HG03097 (cell line): Measurements from ENCODE around the gene TCAIM.
"Not testable (repeated sequence)": the region's sequence is repeated elsewhere in the genome, so short reads cannot be mapped to it uniquely, and the experiment has no call there.

Experiments
- ATAC-seq: cut with Tn5 transposase; IDR thresholded peaks from one replicate; pipeline ENCODE4 v1.9.1; 2021; ENCODE audit not compliant: unreplicated experiment, low FRiP score

TCAIM gene

GRCh38 chr3:44342176-44342790 is 3.7 kb downstream of the TCAIM start:
- no peak for ATAC-seq

DNA sequence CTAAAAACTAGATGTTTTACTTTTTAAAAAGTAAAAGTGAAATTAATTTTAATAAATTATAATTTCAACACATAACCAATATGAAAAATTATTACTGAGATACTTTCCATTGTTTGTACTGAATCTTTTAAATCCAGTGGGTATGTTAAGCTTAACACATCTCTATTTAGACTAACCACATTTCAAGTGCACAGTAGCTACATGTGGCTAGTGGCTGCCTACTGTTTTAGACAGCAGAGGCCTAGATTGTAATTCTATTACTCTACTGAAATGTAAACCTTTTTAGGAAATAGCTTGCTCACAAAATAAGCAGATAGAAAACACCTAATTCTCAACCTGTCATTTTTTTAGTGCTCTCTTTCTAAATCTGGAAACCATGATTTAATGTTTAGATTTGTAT is 4.9 kb downstream of the TCAIM start:
- ATAC-seq, result no peak

DNA sequence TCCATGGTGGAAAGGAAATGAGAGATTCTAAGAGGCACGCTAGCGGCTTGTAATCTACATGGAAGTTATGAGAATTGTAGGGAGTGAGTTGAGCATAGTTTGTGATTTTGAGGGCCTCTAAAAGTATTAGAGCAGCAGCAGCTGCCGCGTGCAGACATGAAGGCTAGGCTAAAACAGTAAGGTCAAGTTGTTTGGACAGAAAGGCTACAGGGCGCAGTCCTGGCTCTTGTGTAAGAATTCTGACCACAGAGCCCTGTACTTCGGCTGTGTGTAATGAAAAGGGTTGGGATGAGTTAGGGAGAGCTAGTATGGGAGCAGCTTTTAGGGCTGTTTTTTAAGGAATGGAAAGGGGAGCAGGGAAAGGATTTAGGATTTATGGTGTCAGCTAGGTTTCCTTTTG is 8.0 kb downstream of the TCAIM start:
- ATAC-seq, result not testable (repeated sequence)

DNA sequence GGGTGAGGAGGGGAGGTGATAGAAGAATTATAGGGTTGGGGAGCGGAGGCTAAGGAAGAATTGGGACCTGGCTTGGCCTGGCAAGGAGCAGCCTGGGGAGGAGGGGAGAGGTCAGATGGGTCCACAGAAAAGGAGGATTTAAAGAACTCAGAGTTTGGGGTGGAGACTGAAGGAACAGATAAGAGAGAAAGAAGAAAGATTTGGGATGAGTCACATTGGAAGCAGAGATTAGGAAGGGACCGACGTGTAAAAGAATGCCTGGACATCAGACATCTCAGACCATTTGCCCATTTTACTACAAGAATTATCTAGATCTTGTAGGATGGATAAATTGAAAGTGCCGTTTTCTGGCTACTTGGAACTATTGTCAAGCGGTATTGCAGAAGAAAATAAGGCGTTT is 10.4 kb downstream of the TCAIM start:
- ATAC-seq, result no peak

- ATAC-seq, result no peak
Measured at GRCh38 chr3:44353355-44353924, 14.9 kb downstream of the TCAIM start.

DNA sequence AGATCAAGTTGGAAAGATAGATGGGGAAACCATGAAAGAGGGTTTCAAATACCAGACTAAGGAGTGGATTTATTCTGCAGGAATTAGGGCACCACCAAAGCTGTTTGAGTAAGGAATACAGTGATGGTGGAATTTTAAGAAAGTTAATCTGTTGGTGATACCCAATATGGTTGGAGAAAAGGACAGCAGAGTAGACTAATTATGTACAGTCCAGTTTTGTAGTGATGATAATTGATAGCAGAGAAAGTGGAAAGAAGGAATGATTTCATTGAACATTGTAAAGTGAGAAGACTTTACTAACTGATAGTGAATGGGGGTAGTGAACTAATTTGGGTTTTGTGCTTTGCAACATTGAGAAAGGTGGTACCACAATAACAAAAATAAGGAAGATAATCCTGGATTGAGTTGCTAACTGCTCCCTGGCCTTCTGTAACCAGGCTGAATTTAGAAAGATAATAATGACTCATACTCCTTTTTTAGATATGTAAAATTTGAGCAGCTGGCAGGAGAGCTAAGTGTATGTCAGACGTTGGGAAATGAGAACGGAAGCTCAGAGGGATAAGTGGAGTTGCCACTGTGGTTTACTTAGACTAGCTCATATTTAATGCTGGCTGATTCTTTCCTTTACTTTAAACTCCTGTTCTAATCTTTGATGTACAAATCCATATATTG is 16.9 kb downstream of the TCAIM start:
- ATAC-seq, result no peak

DNA sequence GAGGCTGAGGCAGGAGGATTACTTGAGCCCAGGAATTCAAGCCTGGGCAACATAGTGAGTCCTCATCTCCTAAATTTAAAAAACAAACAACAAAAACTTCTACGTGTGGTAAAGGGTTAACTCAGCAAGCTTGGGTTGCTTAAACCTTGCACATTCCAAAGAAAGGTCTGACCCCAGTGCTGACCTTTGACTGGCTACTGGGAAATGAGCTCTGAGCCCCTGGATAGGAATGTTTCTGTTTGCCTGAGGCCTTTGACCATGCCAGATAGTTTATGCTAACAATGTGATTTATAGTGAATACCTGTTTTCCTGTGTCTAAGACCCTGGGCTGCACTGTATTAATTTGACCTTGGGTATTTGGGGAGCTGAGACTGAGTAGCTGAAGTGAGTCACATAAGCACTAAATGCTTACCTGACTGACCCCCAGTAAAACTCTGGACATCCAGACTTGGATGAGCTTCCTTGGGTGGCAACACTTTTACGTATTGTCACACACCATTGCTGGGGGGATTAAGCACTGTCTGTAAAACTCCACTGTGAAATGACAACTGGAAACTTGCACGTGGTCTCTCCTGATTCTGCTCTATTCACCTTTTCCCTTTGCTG is 20.7 kb downstream of the TCAIM start:
- no peak for ATAC-seq

DNA sequence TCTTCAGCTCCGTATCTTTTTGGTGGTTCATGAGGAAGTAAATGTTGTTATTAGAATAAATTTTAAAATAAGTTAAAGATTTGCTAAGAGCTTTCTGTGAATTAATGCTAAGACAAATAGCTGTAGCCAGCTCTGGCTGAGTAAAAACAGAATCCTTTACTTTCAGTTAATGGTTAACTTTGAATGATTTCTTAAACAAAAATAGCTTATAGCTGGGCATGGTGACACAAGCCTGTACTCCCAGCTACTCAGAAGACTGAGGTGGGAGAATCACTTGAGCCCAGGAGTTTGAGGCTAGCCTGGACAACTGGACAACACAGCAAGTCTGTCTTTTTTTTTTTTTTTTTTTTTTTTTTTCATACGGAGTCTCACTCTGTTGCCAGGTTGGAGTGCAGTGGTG is 25.0 kb downstream of the TCAIM start:
- no peak for ATAC-seq

GRCh38 chr3:44365952-44366351 is 27.4 kb downstream of the TCAIM start:
- no peak for ATAC-seq

GRCh38 chr3:44375450-44375849 is 36.9 kb downstream of the TCAIM start:
- no peak for ATAC-seq

DNA sequence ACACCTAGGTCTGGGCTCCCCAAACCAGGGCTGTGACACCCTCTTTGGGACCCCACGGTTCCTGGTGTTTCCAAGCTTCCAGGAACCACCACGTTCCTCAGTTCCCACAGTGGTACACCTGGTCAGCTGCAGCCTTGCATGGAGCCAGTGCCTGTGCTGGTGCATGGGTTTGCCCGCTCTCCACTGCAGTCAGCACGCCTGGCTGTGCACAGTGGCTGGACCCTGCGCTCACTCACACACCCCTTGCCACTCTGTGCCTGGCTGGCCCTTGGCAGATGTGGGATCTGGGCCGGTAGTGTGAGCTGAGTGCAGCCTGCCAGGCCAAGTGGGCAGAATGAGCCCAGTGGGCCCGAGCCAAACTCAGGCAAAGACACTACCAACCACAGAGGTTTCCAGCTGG is 48.8 kb downstream of the TCAIM start:
- ATAC-seq, result no peak

GRCh38 chr3:44392489-44392888 is 53.9 kb downstream of the TCAIM start:
- no peak for ATAC-seq

- no peak for ATAC-seq
Measured at GRCh38 chr3:44395714-44396113, 57.1 kb downstream of the TCAIM start.

- ATAC-seq, result no peak
Measured at GRCh38 chr3:44396200-44397171, 57.9 kb downstream of the TCAIM start.

- not testable (repeated sequence) for ATAC-seq
Measured at GRCh38 chr3:44398271-44398670, 59.7 kb downstream of the TCAIM start.

DNA sequence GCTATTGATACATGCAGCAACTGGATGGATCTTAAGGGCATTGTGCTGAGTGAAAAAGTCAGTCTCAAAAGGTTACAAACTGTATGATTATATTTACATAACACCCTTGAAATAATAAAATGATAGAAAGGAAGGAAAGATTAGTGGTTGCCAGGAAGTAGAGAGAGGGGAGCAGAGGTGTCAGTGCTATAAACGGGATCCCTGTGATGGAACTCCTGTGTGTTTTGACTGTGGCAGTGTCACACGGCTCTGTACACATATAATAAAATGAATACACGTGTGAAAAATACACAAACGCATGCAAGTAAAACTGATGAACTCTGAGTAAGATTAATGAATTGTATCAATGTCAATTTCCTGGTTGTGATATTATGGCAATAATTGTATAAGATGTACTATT is 60.3 kb downstream of the TCAIM start:
- ATAC-seq, result no peak

DNA sequence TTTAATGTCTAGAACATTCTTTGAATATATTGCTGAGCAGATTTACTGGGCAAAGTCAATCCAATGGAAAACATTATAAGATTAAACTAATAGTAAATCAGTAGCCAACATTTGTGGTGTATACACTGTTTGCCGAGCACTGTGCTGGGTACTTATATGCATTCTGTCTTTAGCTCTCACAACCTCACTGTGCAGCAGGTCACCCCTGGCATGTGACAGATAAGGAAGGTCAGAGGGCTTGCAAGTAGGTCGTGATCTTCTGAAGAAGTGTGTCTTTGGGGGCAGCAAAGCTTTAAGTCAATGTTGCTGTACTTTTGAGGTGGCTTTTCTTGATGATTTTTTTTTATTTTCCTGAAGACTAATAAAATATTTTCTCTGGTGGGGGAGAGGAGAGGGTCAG is 62.2 kb downstream of the TCAIM start:
- ATAC-seq, result no peak

DNA sequence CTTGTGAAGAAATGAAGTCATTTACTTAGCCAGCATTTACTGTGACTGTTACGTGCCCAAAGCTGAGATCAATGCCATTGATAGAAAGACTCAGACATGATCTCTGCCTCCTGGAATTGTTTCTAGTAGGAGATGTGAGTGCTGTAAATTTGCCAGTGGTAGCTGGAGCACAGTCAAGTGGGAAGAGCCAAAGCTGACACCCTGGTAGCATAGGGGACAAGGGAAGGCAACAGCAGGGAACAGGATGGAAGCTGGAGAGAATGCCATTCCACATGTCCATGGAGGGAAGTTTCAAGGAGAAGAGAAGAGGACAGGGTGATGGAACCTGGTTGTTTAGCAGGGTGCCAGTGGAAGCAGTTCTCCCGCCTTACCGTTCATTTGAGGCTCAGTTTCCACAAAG is 64.0 kb downstream of the TCAIM start:
- no peak for ATAC-seq

DNA sequence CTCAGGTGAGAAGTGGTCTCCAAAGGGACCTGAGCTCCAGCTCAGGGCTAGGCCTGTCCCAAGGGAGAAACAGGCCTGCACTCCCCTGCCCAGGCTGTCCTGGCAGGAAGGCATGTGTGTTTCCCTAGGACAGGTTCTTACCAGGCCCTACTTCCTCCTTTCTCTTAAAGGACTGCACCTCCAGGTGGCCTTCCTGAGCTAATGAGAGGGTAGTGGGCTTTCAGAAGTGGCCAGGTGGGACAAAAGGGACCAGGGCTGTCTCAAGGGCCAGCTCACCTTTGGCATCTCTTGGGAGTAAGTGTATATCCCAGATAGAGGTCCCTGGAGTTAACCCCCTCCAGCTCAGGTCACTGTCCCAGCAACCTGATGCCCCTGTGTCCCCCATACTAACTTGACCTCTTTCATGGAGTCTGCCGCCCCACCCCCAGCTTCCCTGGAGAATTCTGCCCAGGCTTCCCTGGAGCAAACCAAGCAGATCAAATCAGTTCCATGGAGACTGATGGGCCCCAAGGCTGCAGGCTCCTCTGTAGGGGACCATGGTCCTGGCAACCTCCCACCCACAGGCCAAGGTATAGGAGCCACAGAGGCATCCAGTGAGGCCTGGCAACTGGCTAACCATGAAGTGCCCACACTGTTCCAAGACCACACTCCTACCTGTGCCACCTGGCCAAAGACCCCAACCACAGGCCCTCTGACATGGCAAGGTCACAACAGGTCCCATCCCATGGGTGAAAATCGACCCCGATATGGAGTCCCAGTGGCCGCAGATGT is 71.3 kb downstream of the TCAIM start:
- no peak for ATAC-seq

- ATAC-seq, result no peak
Measured at GRCh38 chr3:44411031-44411645, 72.6 kb downstream of the TCAIM start.
